Measurements from ENCODE around the gene SSMEM1. TPM values are rescaled to one million over a fixed set of nuclear protein-coding genes. Genes with fewer than 3 reads are reported as not detected.

Gene SSMEM1, protein sequence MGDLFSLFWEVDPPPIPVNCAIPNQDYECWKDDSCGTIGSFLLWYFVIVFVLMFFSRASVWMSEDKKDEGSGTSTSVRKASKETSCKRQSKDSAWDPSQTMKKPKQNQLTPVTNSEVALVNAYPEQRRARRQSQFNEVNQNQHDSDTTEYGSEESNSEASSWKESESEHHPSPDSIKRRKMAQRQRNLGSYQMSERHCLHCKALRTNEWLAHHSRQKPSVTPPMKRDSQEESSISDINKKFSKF
- total RNA-seq (ENCODE audit: low replicate concordance), result not detected in 2 replicates

DNA sequence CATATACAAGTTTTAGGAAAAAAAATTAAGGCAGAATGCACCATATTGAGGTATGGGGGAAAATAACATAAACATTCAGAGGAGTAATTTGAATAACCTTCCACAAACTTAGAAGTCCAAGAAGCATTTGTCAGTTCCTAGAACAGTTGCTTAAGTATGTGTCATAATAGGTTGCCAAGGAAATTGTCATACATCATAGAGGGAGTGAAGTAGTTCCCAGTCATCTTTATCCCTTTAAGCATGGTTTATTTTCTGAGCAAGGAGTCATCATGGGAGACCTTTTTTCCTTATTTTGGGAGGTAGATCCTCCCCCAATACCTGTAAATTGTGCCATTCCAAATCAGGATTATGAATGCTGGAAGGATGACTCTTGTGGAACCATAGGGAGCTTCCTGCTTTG, at the start of gene SSMEM1:
TSS of gene SSMEM1 (plus strand) at position 219 of the 400 bp plus-strand sequence. CDS start at position 270, 51 bp downstream.

DNA sequence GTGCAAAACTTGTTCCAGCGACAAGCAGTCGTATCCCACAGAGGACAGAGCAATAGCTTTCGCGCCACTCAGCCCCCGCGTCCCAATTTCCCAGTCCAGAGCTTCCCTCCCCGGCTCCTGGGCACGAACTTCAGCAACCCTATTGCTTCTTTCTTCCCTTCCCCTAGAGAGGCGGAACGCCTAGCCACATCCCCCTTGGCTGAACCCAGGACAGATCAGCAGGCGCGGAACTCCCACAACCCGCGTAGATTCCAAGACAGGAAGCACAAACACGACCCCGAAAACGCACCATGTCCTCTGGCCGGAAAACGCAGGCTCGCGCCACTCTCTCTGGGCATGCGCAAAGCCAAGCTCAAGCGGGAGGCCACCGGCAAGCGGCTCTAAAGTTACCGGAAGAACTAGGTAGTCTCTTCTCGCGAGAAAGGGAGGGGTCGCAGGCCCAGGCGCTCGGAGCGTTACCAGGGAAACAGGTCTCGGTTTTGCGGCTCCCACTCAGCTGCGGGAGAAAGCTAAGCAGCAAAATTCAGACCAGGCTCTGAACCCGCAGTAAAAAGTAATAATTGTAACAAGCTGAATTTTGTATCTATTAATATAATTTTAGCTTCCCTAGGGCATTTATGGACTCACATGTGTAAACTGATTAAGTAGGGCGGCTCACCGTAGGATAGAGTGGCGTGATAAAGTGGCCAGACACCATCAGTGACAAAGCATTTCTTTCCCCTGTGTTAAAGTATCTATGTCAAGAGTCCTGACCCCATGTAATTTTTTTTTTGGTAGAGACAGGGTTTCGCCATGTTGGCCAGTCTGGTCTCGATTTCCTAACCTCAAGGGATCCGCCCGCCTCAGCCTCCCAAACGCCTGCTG, 2.3 kb upstream of the SSMEM1 start, which contains the start of gene TMEM209:
TSS of gene TMEM209 (minus strand) at position 323 of the 864 bp plus-strand sequence. CDS start at position 292, 31 bp downstream.

Other genes starting within 250 kb of the SSMEM1 start
- gene ZC3HC1, start 156.5 kb upstream of the SSMEM1 start, total RNA-seq (ENCODE audit: low replicate concordance), result 11.0 and 13.2 TPM in 2 replicates
- gene KLHDC10, start 137.3 kb upstream of the SSMEM1 start, total RNA-seq (ENCODE audit: low replicate concordance), result 26.8 and 47.4 TPM in 2 replicates
- 4.8 and 6.0 TPM in 2 replicates for gene TMEM209, start 2.5 kb upstream of the SSMEM1 start, total RNA-seq (ENCODE audit: low replicate concordance)
- gene CPA2, start 59.0 kb downstream of the SSMEM1 start, total RNA-seq (ENCODE audit: low replicate concordance), result 0.08 TPM in 1 of 2 replicates, not detected in the other
- 52.9 and 72.7 TPM in 2 replicates for gene CPA4, start 85.3 kb downstream of the SSMEM1 start, total RNA-seq (ENCODE audit: low replicate concordance)
- 0.08 and 0.12 TPM in 2 replicates for gene CPA5, start 137.0 kb downstream of the SSMEM1 start, total RNA-seq (ENCODE audit: low replicate concordance)
- gene CPA1, start 172.6 kb downstream of the SSMEM1 start, total RNA-seq (ENCODE audit: low replicate concordance), result 0.15 and 0.35 TPM in 2 replicates
- gene CEP41, start 233.2 kb downstream of the SSMEM1 start, total RNA-seq (ENCODE audit: low replicate concordance), result 7.5 TPM in 2 replicates

Data from smooth muscle cell of the coronary artery (primary cell).